ENCODE data around the gene HDAC6. TPM values are rescaled to one million over a fixed set of nuclear protein-coding genes. Genes with fewer than 3 reads are reported as not detected.

HDAC6 gene
- total RNA-seq, 1 donor from 2014 or later: 64.1 TPM

Small RNA genes within 50 kb of the gene (small RNA-seq; reads per million reads assigned to genes)
- not detected for gene RNU6-29P

Other genes with a start within 250 kb of the HDAC6 start
- gene RBM3, start 227.6 kb upstream of the HDAC6 start, total RNA-seq: 172 TPM
- gene WDR13, start 204.6 kb upstream of the HDAC6 start, total RNA-seq: 80.0 TPM
- gene WAS, start 118.3 kb upstream of the HDAC6 start, total RNA-seq: 0.16 TPM
- 2.8 TPM for gene SUV39H1, start 105.3 kb upstream of the HDAC6 start, total RNA-seq
- gene GLOD5, start 40.3 kb upstream of the HDAC6 start, total RNA-seq: not detected
- 0.31 TPM for gene GATA1, start 15.5 kb upstream of the HDAC6 start, total RNA-seq
- not detected for gene ERAS, start 24.4 kb downstream of the HDAC6 start, total RNA-seq
- gene PCSK1N, start 33.5 kb downstream of the HDAC6 start, total RNA-seq: 48.7 TPM
- 27.9 TPM for gene TIMM17B, start 95.7 kb downstream of the HDAC6 start, total RNA-seq
- 26.8 TPM for gene PQBP1, start 95.9 kb downstream of the HDAC6 start, total RNA-seq
- 8.7 TPM for gene SLC35A2, start 109.6 kb downstream of the HDAC6 start, total RNA-seq
- gene PIM2, start 117.0 kb downstream of the HDAC6 start, total RNA-seq: 10.6 TPM
- 18.1 TPM for gene OTUD5, start 155.5 kb downstream of the HDAC6 start, total RNA-seq
- gene KCND1, start 169.8 kb downstream of the HDAC6 start, total RNA-seq: 1.1 TPM
- gene GRIPAP1, start 200.2 kb downstream of the HDAC6 start, total RNA-seq: 29.9 TPM
- 8.1 TPM for gene TFE3, start 241.3 kb downstream of the HDAC6 start, total RNA-seq

Data from occipital lobe (tissue), 2 donors.